C4-2B (cell line): ENCODE data around the gene RFPL2.

Experiments
- H3K27ac ChIP-seq: fragments of 450-650 bp; 2 replicates; pipeline ENCODE4 v1.5.1; 2017
- CTCF ChIP-seq: fragments of 450-650 bp; conservative IDR thresholded peaks from 2 replicates; pipeline ENCODE4 v1.5.1; 2017; ENCODE audit warnings: mild to moderate bottlenecking
- ZFX ChIP-seq: fragments of 450-650 bp; IDR thresholded peaks from 2 replicates; pipeline ENCODE4 v1.6.1; 2017

RFPL2 gene

DNA sequence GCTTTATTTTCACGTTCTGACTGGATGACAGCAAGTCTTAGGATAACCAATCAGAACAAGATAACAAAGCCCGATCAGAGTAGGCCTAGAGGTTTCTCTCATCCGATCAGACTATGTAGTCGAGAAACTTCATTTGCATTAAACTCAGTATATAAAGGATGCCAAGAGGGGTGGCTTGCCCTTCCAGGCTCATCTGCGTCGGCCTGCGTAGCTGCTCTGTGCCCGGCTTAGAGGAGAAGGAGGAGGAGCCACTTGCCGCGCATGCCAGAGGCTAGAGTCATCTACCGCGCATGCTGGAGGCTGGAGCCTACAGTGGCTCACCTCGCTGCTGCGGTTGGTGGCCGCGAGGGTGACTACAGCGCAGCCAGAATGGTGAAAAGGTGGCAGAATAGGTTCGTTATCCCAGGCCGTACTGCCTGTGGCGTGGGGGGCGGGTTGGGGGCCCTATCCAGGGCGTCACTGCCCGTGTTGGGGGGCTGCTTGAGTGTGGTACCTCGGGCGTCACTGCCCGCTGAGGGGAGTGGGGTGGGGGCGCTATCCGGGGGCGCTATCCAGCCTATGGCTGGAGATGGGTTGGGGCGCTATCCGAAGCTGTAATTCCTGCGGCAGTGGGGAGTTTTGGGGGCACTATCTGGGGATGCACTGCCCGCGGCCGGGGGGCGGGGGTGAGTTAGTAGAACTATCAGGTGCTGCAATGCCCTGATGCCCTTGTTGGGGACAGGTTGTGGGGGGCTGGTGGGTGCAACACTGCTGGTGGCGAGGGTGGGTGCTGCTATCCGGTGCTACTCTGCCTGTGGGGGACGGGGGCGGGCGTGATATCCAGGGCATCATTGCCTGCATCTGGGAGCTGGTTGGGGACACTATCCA, at the start of gene RFPL2:
Gene RFPL2, minus strand, starts transcription at position 218 of the 867 bp plus-strand sequence. CDS start 2,622 bp downstream, outside the sequence.
- TF ChIP-seq ZFX (no peak), CTCF (peak; percentile 11)
- peak within 1 kb of the TSS; percentile 77 for H3K27ac ChIP-seq

DNA sequence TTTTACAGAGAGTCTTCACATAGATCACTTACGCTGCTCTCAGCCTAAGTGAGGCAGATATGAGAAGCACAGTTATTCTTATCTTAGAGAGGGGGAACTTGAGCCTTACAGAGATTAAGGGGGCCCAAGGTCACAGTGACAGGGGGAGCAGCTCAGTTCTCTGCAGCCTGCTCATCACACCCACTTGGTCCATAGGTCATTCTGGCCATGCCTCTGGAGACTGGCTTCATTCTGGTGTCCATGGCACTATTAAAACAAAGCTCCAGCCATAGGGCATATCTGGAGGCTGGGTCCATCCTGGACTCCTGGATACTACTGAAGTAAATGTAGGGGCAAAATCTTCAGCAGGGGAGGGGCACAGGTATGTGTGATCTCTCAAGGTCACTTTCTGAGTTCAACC, 44.4 kb upstream of the RFPL2 start:
- no peak overlapping the region for H3K27ac ChIP-seq
- TF ChIP-seq ZFX (no peak), CTCF (no peak)

DNA sequence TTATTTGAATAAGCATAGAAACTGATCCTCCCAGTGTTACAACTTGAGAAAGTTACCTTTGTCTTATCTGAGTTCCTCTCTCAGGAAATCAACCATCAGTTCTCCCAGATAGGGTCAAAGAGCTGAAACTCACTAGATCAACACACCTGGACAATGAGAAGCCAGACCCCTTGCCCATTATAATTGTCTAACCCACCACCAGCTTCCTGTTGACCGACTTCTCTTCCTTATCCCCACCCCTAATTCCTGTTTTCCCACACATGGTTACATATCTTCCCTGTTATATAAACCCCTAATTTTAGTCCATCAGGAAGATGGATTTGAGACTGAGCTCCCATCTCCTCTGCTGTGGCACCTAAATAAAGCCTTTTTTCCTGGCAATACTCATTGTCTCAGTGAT, 43.4 kb upstream of the RFPL2 start:
- no peak overlapping the region; the same call in 1 of the 2 replicates for H3K27ac ChIP-seq
- TF ChIP-seq CTCF (no peak), ZFX (no peak)

GRCh38 chr22:32246166-32246565, 41.3 kb upstream of the RFPL2 start:
- H3K27ac ChIP-seq = no peak overlapping the region
- TF ChIP-seq ZFX = no peak
- no peak for TF ChIP-seq CTCF

- TF ChIP-seq ZFX = no peak
- TF ChIP-seq CTCF = no peak
- no peak overlapping the region for H3K27ac ChIP-seq
Measured at GRCh38 chr22:32245042-32245441, 40.2 kb upstream of the RFPL2 start.

GRCh38 chr22:32244547-32244946, 39.7 kb upstream of the RFPL2 start:
- H3K27ac ChIP-seq = no peak overlapping the region
- TF ChIP-seq CTCF (no peak), ZFX (no peak)

DNA sequence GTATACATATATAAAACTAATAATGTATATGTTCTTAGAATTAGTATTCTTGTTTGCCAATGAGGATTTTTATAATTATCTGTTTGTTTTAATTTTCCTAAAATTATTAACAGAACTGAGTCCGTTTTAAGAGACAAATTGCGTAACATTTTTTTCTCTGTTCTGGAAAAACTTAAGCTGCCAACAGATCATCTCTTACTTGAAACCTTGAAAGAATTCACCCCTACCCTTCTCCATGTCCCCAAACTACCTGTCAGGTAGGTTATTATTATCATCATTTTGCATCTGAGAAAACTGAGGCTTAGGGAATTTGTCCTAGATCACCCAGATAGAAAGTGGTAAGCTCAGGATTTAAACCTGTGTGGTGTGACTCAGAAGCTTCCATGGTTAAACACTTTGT, 35.6 kb upstream of the RFPL2 start:
- no peak for TF ChIP-seq CTCF
- TF ChIP-seq ZFX = no peak
- H3K27ac ChIP-seq = no peak overlapping the region
